ENCODE results near the gene CHD5.

DNA sequence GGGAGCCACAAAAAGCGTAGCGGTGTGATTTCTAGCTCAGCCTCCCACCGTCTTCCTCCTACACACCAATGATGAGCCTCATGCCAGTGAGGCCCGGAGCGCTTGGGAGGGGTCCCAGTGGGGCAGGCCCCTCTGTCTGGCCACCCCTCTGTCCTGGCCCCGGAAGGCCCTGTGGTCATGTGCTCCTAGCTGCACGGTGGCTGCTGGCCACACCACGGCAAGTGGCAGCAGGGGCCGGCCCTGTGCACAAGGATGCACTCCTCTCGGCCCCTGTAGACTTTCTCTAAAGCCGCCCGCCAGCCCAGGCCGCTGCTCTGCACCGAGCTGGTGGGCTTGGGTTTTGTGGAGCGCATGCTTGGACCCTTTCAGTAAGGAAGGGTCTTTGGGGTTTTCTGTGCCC lies 80.8 kb downstream of the CHD5 start:
- TF ChIP-seq, protein P1, sequence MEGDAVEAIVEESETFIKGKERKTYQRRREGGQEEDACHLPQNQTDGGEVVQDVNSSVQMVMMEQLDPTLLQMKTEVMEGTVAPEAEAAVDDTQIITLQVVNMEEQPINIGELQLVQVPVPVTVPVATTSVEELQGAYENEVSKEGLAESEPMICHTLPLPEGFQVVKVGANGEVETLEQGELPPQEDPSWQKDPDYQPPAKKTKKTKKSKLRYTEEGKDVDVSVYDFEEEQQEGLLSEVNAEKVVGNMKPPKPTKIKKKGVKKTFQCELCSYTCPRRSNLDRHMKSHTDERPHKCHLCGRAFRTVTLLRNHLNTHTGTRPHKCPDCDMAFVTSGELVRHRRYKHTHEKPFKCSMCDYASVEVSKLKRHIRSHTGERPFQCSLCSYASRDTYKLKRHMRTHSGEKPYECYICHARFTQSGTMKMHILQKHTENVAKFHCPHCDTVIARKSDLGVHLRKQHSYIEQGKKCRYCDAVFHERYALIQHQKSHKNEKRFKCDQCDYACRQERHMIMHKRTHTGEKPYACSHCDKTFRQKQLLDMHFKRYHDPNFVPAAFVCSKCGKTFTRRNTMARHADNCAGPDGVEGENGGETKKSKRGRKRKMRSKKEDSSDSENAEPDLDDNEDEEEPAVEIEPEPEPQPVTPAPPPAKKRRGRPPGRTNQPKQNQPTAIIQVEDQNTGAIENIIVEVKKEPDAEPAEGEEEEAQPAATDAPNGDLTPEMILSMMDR (IDR thresholded peaks at IDR 0.05 in 4 of 5, conservative IDR thresholded peaks at IDR 0.05 in 1 of 5): no peak
- no peak for TF ChIP-seq POLR2A (IDR thresholded peaks at IDR 0.05)

All from gastrocnemius medialis (tissue), 4 donors.